Astrocyte (in vitro differentiated cells and primary cell): ENCODE data around the gene NUTM1. TPM values are rescaled to one million over a fixed set of nuclear protein-coding genes. Genes with fewer than 3 reads are reported as not detected.

Experiments
- DNase-seq: peaks from one replicate; pipeline ENCODE4 v3.0.0-alpha.2; 2010; ENCODE audit warnings: low read depth
- FAIRE-seq: peaks from 2 replicates; lab custom pipeline; 2011; peaks lifted over from hg19 to GRCh38; lab: Jason Lieb, UNC
- H2AFZ ChIP-seq: 2 replicates; pipeline ENCODE4 v1.6.0; 2012; ENCODE audit warnings: low read depth, low read length, inconsistent platforms
- H3K27ac ChIP-seq: 2 replicates; pipeline ENCODE4 v1.5.1; 2011; ENCODE audit warnings: low read depth, low read length, inconsistent platforms
- H3K27me3 ChIP-seq: 2 replicates; pipeline ENCODE4 v1.6.0; 2011; ENCODE audit warnings: low read length, inconsistent platforms; ENCODE audit not compliant: insufficient read depth
- H3K36me3 ChIP-seq: 2 replicates; pipeline ENCODE4 v1.5.1; 2011; ENCODE audit warnings: low read length, inconsistent platforms; ENCODE audit not compliant: insufficient read depth
- H3K4me1 ChIP-seq: 2 replicates; pipeline ENCODE4 v1.5.1; 2011; ENCODE audit warnings: low read length, inconsistent platforms; ENCODE audit not compliant: insufficient read depth
- H3K4me2 ChIP-seq: 2 replicates; pipeline ENCODE4 v1.6.0; 2012; ENCODE audit warnings: low read length, inconsistent platforms
- H3K4me3 ChIP-seq: 2 replicates; pipeline ENCODE4 v1.5.1; 2011; ENCODE audit warnings: low read depth, mild to moderate bottlenecking, low read length, inconsistent platforms; ENCODE audit not compliant: insufficient read depth
- H3K79me2 ChIP-seq: 2 replicates; pipeline ENCODE4 v1.6.0; 2012; ENCODE audit warnings: mild to moderate bottlenecking, low read length, inconsistent platforms; ENCODE audit not compliant: insufficient read depth
- H3K9ac ChIP-seq: 2 replicates; pipeline ENCODE4 v1.6.0; 2012; ENCODE audit warnings: mild to moderate bottlenecking, low read length, inconsistent platforms
- H3K9me3 ChIP-seq: 2 replicates; pipeline ENCODE4 v1.5.1; 2012; ENCODE audit warnings: low read depth, mild to moderate bottlenecking, low read length, inconsistent platforms; ENCODE audit not compliant: insufficient read depth
- H4K20me1 ChIP-seq: 2 replicates; pipeline ENCODE4 v1.6.0; 2012; ENCODE audit warnings: low read length, inconsistent platforms; ENCODE audit not compliant: insufficient read depth
- H3K27ac Mint-ChIP-seq: one replicate; pipeline ENCODE4 v1.8.0; 2021; ENCODE audit warnings: mild to moderate bottlenecking, mixed read lengths; ENCODE audit not compliant: unreplicated experiment
- H3K27me3 Mint-ChIP-seq: one replicate; pipeline ENCODE4 v1.8.0; 2021; ENCODE audit warnings: low read depth, mixed read lengths; ENCODE audit not compliant: unreplicated experiment
- H3K36me3 Mint-ChIP-seq: one replicate; pipeline ENCODE4 v1.8.0; 2021; ENCODE audit warnings: low read depth, mixed read lengths; ENCODE audit not compliant: unreplicated experiment
- H3K4me1 Mint-ChIP-seq: one replicate; pipeline ENCODE4 v1.8.0; 2021; ENCODE audit warnings: low read depth, mixed read lengths; ENCODE audit not compliant: unreplicated experiment
- H3K4me3 Mint-ChIP-seq: one replicate; pipeline ENCODE4 v1.8.0; 2021; ENCODE audit warnings: mild to moderate bottlenecking, moderate library complexity, mixed read lengths; ENCODE audit not compliant: unreplicated experiment
- H3K9me3 Mint-ChIP-seq: one replicate; pipeline ENCODE4 v1.8.0; 2021; ENCODE audit warnings: mild to moderate bottlenecking, mixed read lengths; ENCODE audit not compliant: unreplicated experiment
- EZH2 ChIP-seq: IDR thresholded peaks from 2 replicates; pipeline ENCODE4 v1.6.1; 2012; ENCODE audit warnings: mild to moderate bottlenecking, low read length, inconsistent platforms; ENCODE audit not compliant: insufficient read depth
- total RNA-seq: library from RNA; stranded (reverse); gene quantifications from 2 replicates; pipeline ENCODE4 v1.2.1, GENCODE V29; 2021
- TF ChIP-seq, protein P1 (sequence below): IDR thresholded peaks from 2 replicates; pipeline ENCODE4 v1.5.1; 2011; ENCODE audit warnings: low read depth, mild to moderate bottlenecking, inconsistent platforms, low read length, moderate library complexity; ENCODE audit not compliant: insufficient read depth

Gene NUTM1
- total RNA-seq, 1 donor from 2014 or later = not detected

DNA sequence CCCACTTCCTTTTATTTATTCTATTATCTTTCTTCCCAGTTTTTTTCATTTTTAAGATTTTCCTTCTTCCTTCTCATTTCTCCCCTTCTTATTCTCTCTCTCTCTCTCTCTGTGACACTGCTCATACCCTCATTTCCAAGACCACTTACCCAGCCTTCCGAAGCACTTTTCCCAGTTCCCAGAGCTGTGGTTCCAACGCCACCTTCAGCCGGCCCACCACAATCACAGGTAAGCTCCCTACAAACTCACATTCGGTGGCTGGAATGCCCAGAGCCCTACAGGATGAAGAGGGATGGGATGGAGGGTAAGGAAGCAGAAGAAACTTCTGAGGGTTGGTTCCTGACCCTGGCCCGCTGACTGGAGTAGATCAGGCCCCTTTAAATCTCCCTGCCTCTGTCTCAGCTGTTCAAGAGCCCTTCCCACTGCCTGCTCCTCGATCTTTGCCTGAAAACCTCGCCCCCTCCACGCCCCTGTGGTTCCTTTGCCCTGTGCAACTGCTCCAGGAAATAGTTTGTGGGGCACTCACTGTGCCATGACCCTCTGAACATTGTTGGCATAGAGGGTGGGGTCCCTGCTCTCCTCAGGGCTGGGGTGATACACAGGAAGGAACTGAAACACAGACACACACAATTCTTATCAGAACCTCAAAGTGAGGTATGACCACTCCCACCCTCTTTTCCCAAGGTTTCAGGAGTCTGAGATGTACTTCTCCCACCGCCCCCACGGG, 19.1 kb downstream of the NUTM1 start:
- Mint-ChIP-seq H3K27ac (no peak overlapping the region), H3K4me3 (no peak overlapping the region), H3K4me1 (peaks cover 10% of the 10 kb centered on the region), H3K36me3 (peaks cover 24% of the 10 kb centered on the region), H3K9me3 (no peaks in the 10 kb centered on the region), H3K27me3 (no peaks in the 10 kb centered on the region)
- H3K79me2 ChIP-seq = peaks cover 21% of the 10 kb centered on the region
- H3K36me3 ChIP-seq = peaks cover 13% of the 10 kb centered on the region
- no peak for TF ChIP-seq EZH2
- no peaks in the 10 kb centered on the region for H3K27me3 ChIP-seq
- DNase-seq (no peak), FAIRE-seq (no peak)
- no peak overlapping the region for H3K4me2 ChIP-seq
- H3K9ac ChIP-seq = no peak overlapping the region
- peaks cover 9% of the 10 kb centered on the region for H3K4me1 ChIP-seq
- H3K9me3 ChIP-seq = no peaks in the 10 kb centered on the region
- H3K27ac ChIP-seq = no peak overlapping the region
- no peak overlapping the region for H3K4me3 ChIP-seq
- peaks cover 25% of the 10 kb centered on the region for H4K20me1 ChIP-seq
- H2AFZ ChIP-seq = no peak overlapping the region

DNA sequence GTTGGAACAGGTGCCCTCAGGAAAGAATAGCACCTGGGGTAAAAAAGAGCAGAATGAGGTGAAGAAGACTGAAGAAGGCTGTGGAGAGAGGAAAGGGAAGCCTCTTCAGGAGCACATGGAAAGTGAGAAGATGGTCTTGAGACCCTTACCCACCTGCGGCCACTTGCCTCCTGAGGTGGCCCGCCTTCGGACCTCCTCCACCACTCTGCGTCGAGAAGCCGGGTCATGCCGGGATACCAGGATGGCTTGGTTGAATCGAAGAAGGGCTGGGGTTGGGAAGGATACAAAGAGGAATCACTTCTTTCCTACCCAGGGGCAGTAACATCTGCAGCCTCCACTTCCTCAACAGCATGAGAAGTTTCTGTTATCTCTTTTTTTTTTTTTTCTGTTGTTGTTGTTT, 20.9 kb downstream of the NUTM1 start:
- Histone ChIP-seq H2AFZ (no peak overlapping the region), H3K36me3 (peaks cover 9% of the 10 kb centered on the region), H3K9ac (no peak overlapping the region), H3K9me3 (no peaks in the 10 kb centered on the region), H3K4me1 (peaks cover 15% of the 10 kb centered on the region), H3K79me2 (peaks cover 21% of the 10 kb centered on the region), H3K4me2 (no peak overlapping the region), H4K20me1 (peaks cover 25% of the 10 kb centered on the region), H3K27me3 (no peaks in the 10 kb centered on the region), H3K27ac (no peak overlapping the region), H3K4me3 (no peak overlapping the region)
- H3K36me3 Mint-ChIP-seq = peaks cover 19% of the 10 kb centered on the region
- no peaks in the 10 kb centered on the region for H3K27me3 Mint-ChIP-seq
- DNase-seq (no peak), FAIRE-seq (no peak)
- no peaks in the 10 kb centered on the region for H3K9me3 Mint-ChIP-seq
- H3K4me3 Mint-ChIP-seq = no peak overlapping the region
- TF ChIP-seq, protein P1, sequence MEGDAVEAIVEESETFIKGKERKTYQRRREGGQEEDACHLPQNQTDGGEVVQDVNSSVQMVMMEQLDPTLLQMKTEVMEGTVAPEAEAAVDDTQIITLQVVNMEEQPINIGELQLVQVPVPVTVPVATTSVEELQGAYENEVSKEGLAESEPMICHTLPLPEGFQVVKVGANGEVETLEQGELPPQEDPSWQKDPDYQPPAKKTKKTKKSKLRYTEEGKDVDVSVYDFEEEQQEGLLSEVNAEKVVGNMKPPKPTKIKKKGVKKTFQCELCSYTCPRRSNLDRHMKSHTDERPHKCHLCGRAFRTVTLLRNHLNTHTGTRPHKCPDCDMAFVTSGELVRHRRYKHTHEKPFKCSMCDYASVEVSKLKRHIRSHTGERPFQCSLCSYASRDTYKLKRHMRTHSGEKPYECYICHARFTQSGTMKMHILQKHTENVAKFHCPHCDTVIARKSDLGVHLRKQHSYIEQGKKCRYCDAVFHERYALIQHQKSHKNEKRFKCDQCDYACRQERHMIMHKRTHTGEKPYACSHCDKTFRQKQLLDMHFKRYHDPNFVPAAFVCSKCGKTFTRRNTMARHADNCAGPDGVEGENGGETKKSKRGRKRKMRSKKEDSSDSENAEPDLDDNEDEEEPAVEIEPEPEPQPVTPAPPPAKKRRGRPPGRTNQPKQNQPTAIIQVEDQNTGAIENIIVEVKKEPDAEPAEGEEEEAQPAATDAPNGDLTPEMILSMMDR = no peak
- TF ChIP-seq EZH2 = no peak
- H3K27ac Mint-ChIP-seq = no peak overlapping the region
- peaks cover 13% of the 10 kb centered on the region for H3K4me1 Mint-ChIP-seq

GRCh38 chr15:34365091-34365825, 22.1 kb downstream of the NUTM1 start:
- DNase-seq (peak; percentile 27), FAIRE-seq (no peak)
- peak overlapping the region; percentile 95 for H3K4me2 ChIP-seq
- H3K9ac ChIP-seq = peak overlapping the region; percentile 88
- no peak for TF ChIP-seq EZH2
- TF ChIP-seq, protein P1 = no peak
- H3K4me3 ChIP-seq = peak overlapping the region; percentile 77
- peak overlapping the region; percentile 77 for H3K27ac Mint-ChIP-seq
- H3K36me3 ChIP-seq = peaks cover 9% of the 10 kb centered on the region
- no peak overlapping the region for H2AFZ ChIP-seq
- no peaks in the 10 kb centered on the region for H3K27me3 ChIP-seq
- H3K4me1 ChIP-seq = peaks cover 15% of the 10 kb centered on the region
- no peaks in the 10 kb centered on the region for H3K9me3 Mint-ChIP-seq
- H3K4me3 Mint-ChIP-seq = peak overlapping the region; percentile 93
- peaks cover 15% of the 10 kb centered on the region for H3K36me3 Mint-ChIP-seq
- H3K27ac ChIP-seq = no peak overlapping the region
- H3K27me3 Mint-ChIP-seq = no peaks in the 10 kb centered on the region
- H3K79me2 ChIP-seq = peaks cover 21% of the 10 kb centered on the region
- no peaks in the 10 kb centered on the region for H3K9me3 ChIP-seq
- H3K4me1 Mint-ChIP-seq = peaks cover 16% of the 10 kb centered on the region
- H4K20me1 ChIP-seq = peaks cover 25% of the 10 kb centered on the region
